Fibroblast of lung (primary cell): ENCODE results near the gene ANKS1B.

Experiments used
- EZH2 ChIP-seq: IDR thresholded peaks from 2 replicates; pipeline ENCODE4 v1.5.1; 2012; ENCODE audit warnings: low read length, control low read depth, mild to moderate bottlenecking; ENCODE audit errors: missing control alignments
- TF ChIP-seq, protein P1 (sequence below), 2 donors: IDR thresholded peaks in 1 of 2; conservative IDR thresholded peaks in 1 of 2; 1 replicate in 1 of 2; 2 replicates in 1 of 2; pipeline ENCODE4 v1.5.1; 2011 to 2012; ENCODE audit warnings: low read length in 2 of 2, control low read depth in 1 of 2, inconsistent platforms in 1 of 2, low read depth in 1 of 2, mild to moderate bottlenecking in 1 of 2

DNA sequence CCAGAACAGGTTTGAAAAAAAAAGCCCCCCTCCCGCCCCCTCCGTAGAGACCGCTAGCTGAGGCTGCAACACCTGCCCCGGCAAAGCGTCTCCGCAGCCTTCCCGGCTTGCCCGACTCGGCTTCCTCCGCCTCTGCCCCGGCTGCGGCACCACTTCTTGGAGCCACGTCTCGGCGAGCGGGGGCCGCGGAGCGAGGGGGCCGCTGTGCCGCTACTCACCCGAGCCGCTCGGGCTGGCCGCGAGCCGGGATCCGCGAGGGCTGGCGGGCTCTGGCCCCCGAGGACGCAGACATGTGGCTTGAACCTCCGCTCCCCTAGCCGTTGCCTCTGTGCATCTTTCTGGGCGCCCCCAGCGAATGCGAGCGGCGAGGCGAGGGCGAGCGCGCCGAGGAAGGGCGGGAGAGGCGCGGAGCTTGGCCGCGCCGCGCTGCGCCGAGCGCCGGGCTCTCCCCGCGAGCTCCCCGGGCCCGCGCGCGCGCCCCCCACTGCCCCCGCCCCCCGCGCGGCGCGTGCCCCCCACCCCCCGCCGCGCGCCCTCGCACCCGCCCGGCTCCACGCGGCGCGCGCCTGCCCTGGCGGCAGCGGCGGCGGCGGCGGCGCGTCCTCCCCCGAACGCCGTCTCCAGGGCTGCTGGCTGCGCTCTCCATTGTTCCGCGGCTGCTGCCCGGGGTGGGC lies 1090.2 kb downstream of the ANKS1B start:
- TF ChIP-seq, protein P1, sequence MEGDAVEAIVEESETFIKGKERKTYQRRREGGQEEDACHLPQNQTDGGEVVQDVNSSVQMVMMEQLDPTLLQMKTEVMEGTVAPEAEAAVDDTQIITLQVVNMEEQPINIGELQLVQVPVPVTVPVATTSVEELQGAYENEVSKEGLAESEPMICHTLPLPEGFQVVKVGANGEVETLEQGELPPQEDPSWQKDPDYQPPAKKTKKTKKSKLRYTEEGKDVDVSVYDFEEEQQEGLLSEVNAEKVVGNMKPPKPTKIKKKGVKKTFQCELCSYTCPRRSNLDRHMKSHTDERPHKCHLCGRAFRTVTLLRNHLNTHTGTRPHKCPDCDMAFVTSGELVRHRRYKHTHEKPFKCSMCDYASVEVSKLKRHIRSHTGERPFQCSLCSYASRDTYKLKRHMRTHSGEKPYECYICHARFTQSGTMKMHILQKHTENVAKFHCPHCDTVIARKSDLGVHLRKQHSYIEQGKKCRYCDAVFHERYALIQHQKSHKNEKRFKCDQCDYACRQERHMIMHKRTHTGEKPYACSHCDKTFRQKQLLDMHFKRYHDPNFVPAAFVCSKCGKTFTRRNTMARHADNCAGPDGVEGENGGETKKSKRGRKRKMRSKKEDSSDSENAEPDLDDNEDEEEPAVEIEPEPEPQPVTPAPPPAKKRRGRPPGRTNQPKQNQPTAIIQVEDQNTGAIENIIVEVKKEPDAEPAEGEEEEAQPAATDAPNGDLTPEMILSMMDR (conservative IDR thresholded peaks at IDR 0.05 in 1 of 2, IDR thresholded peaks at IDR 0.05 in 1 of 2; ENCODE audit: low read depth in 1 of 2, low read length in 2 of 2), result no peak
- TF ChIP-seq EZH2, result no peak
